IPS-15b (cell line): ENCODE results near the gene RPL3.

Source experiments
- H3K27me3 ChIP-seq: one replicate; pipeline ENCODE4 v1.6.1; 2013; ENCODE audit warnings: low read length; ENCODE audit not compliant: control insufficient read depth, insufficient read depth
- H3K36me3 ChIP-seq: one replicate; pipeline ENCODE4 v1.6.1; 2013; ENCODE audit warnings: low read length; ENCODE audit not compliant: control insufficient read depth, insufficient read depth
- H3K4me1 ChIP-seq: one replicate; pipeline ENCODE4 v1.6.1; 2013; ENCODE audit warnings: mild to moderate bottlenecking, low read length; ENCODE audit not compliant: control insufficient read depth, insufficient read depth
- H3K4me3 ChIP-seq: one replicate; pipeline ENCODE4 v1.5.1; 2013; ENCODE audit warnings: low read depth, low read length
- H3K9ac ChIP-seq: one replicate; pipeline ENCODE4 v1.6.1; 2013; ENCODE audit warnings: low read depth, mild to moderate bottlenecking, low read length
- H3K9me3 ChIP-seq: one replicate; pipeline ENCODE4 v1.6.1; 2013; ENCODE audit warnings: mild to moderate bottlenecking, low read length; ENCODE audit not compliant: control insufficient read depth, insufficient read depth

Gene RPL3

DNA sequence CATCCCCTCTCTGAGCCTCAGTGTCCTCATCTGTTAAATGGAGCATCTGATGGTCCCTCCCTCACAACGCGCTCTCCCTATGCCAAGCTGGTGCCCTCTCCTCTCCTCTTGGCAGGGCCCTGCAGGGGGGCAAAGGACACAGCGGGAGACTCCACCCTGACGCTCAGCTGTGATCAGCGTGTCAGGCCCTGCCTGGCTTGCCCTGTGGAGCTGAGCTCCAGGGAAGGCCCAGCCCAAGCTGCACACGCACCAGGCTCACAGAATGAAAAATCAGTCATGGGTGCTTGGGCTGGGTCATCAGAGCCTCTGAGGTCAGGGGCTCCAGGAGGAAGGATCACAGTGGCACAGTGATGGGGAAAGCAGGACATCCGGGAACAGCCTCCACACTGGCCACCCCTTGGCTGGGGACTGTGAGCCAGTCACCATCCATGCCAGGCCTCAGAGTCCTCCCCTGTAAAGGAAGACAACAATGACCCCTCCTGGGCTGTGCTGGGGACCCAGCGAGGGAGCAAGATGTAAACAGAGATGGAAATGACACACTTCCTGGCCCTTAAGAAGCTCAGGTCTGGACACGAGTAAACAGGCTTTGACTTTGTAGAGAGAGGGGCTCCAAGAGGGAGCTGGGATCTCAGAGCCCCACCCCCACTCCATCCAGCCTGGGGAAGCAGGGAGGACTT lies 36.6 kb downstream of the RPL3 start:
- Histone ChIP-seq H3K9me3 (no peaks in the 10 kb centered on the region), H3K9ac (no peak overlapping the region), H3K4me1 (peaks cover 3% of the 10 kb centered on the region), H3K27me3 (no peaks in the 10 kb centered on the region), H3K4me3 (no peak overlapping the region), H3K36me3 (peaks cover 2% of the 10 kb centered on the region)

DNA sequence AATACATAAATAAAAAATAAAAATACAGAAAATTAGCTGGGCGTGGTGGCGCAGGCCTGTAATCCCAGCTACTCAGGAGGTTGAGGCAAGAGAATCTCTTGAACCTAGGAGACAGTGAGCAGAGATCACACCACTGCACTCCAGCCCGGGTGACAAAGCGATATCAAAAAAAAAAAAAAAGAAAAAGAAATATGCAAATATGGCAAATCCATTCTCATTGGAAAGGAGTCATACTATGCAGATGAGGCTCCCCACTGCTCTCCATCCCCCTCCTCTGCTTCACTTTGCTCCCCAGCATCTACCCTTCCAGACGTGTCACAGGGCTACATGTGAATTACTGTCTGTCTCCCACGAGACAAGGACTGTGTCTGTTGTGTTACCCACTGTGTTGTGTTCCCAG lies 38.3 kb downstream of the RPL3 start:
- H3K27me3 ChIP-seq: no peaks in the 10 kb centered on the region
- no peak overlapping the region for H3K9ac ChIP-seq
- peaks cover 3% of the 10 kb centered on the region for H3K4me1 ChIP-seq
- H3K4me3 ChIP-seq: no peak overlapping the region
- H3K9me3 ChIP-seq: no peaks in the 10 kb centered on the region
- peaks cover 2% of the 10 kb centered on the region for H3K36me3 ChIP-seq

DNA sequence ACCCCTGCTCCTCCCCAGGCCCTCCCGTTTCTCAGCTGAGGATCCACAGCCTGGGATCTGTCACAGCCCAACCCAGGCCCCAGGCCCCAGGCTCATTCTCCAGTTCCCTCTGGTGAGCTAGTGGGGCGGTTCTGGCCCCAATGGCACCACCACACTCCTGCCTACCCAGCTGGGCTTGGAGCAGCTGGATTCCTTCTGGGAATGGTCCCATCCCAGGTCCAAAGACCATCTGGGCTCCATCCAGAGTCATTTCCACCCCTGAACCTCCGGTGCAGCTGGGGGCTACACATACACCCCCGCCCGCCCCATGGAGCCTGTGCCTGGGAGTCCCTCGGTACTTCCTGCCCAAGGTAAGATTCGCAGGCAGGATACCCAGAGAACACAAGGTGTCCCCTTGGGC lies 39.2 kb downstream of the RPL3 start:
- peaks cover 2% of the 10 kb centered on the region for H3K36me3 ChIP-seq
- H3K9me3 ChIP-seq: no peaks in the 10 kb centered on the region
- no peak overlapping the region for H3K9ac ChIP-seq
- H3K4me3 ChIP-seq: no peak overlapping the region
- H3K4me1 ChIP-seq: peaks cover 3% of the 10 kb centered on the region
- H3K27me3 ChIP-seq: no peaks in the 10 kb centered on the region

DNA sequence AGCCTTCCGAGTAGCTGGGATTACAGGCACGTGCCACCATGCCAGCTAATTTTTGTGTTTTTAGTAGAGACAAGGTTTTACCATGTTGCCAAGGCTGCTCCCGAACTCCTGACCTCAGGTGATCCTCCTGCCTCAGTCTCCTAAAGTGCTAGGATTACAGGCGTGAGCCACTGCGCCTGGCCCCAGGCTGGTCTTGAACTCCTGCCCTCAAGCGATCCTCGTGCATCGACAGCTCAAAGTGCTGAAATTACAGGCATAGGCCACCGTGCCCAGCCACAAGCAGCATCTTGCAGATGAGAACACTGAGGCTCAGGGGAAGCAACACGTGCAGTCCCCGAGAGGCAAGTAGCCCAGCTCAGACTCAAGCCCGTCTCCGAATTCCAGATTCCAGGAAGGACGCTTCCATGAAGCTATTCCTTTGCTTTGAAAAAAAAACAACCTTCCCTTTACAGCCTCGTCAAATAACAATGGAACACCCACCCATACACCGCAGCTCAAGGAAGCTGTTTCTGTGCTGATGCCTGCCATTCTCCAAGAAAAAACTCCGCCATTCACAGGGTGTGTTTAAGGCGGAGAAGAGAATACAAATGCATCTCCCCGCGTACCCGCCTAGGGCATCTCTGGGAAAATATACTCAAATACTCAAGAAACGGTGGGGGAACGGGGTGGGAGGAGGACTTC lies 40.1 kb downstream of the RPL3 start:
- Histone ChIP-seq H3K9ac (no peak overlapping the region), H3K4me3 (no peak overlapping the region), H3K27me3 (no peaks in the 10 kb centered on the region), H3K36me3 (peaks cover 2% of the 10 kb centered on the region), H3K4me1 (peaks cover 3% of the 10 kb centered on the region), H3K9me3 (no peaks in the 10 kb centered on the region)

DNA sequence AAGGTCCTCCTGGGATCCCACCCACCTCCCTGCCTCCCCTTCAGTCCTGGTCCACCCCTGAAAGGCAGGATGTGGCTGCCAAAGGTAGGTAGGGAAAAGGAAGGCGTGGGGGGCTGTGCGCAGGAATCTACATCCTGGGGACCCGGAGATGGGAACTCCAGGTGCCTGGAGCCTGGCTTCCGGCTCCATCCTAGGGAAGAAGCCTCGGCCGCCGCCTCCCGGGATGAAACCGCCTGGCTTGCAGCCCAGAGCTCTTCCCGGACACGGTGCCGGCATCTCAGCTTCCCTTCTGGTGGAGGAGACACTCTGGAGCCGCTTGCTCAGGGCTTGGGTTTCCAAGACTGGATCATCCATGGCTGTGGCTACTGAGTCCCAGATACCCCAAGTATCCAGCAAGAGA lies 41.4 kb downstream of the RPL3 start:
- Histone ChIP-seq H3K9me3 (no peaks in the 10 kb centered on the region), H3K36me3 (peaks cover 2% of the 10 kb centered on the region), H3K4me1 (peaks cover 3% of the 10 kb centered on the region), H3K27me3 (no peaks in the 10 kb centered on the region), H3K4me3 (no peak overlapping the region), H3K9ac (no peak overlapping the region)

DNA sequence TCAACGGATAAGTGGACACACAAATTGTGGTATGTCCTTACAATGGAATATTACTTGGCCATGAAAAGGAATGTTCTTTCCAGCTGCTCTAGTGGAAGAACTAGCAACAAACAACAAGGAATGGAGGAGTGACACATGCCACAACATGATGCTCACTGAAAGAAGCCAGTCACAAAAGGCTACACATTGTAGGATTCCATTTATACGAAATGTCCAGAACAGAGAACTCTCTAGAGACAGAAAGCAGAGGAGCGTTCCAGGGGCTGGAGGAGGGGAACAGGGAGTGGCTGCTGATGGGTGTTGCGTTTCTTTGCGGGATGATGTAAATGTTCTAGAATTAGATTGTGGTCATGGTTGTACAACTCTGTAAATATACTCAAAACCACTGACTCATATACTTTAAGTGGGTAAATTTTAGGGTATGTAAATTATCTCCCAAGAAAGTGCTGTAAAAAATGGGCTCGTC lies 42.2 kb downstream of the RPL3 start:
- H3K4me1 ChIP-seq: peaks cover 3% of the 10 kb centered on the region
- H3K9me3 ChIP-seq: no peaks in the 10 kb centered on the region
- no peaks in the 10 kb centered on the region for H3K27me3 ChIP-seq
- H3K36me3 ChIP-seq: peaks cover 2% of the 10 kb centered on the region
- H3K9ac ChIP-seq: no peak overlapping the region
- H3K4me3 ChIP-seq: no peak overlapping the region

DNA sequence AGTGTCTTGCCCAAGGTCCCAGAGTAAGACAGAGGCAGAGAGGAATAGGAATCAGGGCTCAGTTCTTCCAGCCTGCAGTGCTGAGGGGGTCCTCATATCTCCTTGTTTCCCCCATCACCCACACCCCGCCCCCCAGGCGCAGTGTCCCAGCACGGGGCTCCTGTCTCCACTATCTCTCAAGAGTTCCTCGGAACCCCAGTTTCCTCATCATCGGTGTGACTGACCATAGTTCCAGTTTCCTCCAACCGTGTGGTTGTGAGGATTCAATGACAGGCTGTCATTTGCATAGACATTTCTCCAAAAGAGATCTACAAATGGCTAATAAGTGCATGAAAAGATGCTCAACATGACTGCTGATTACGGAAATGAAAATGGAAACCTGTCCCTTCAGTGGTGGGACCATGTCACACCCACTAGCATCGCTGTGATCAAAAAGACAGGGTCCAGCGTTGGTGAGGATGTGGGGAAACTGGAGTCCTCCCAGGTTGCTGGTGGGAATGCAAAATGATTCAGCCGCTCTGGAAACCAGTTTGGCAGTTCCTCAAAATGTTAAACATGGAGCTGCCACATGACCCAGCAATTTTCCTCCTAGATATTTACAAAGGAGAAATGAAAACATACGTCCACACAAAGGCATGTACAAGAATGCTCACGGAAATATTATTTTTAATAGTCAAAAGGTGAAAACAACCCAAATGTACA lies 42.8 kb downstream of the RPL3 start:
- Histone ChIP-seq H3K4me1 (peaks cover 3% of the 10 kb centered on the region), H3K9me3 (no peaks in the 10 kb centered on the region), H3K9ac (no peak overlapping the region), H3K4me3 (no peak overlapping the region), H3K36me3 (peaks cover 2% of the 10 kb centered on the region), H3K27me3 (no peaks in the 10 kb centered on the region)

DNA sequence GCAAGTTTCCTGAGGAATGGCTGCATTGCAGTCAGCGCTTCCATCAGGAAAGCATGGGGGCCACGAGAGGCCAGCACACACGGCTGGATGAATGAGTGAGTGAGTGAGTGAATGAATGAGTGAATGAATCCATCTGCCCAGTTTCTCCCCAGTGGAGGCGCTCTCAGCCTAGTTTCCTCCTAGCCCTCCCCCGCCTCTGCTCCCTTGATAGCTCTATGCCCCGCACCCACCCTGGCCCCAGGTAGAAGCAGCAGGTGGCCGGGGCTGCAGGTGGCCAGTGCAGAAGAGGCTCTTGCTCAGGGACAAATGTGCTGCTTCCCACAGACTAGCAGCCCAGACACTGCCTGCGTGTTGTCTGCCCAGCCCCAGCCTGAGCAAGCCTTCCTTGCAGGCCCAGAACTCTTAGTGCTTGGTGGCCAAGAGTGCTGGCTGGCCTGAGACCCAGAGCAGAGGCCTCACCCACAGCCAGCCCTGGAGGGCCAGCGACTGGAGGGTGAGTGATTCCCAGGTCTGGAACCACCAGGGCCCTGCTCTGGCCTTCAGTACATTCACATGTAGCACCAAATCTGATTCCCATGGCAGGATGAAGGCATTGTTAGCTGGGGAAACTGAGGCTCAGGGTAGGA lies 43.5 kb downstream of the RPL3 start:
- H3K4me1 ChIP-seq: peaks cover 3% of the 10 kb centered on the region
- H3K9me3 ChIP-seq: no peaks in the 10 kb centered on the region
- no peak overlapping the region for H3K4me3 ChIP-seq
- H3K36me3 ChIP-seq: peaks cover 2% of the 10 kb centered on the region
- H3K27me3 ChIP-seq: no peaks in the 10 kb centered on the region
- H3K9ac ChIP-seq: no peak overlapping the region

DNA sequence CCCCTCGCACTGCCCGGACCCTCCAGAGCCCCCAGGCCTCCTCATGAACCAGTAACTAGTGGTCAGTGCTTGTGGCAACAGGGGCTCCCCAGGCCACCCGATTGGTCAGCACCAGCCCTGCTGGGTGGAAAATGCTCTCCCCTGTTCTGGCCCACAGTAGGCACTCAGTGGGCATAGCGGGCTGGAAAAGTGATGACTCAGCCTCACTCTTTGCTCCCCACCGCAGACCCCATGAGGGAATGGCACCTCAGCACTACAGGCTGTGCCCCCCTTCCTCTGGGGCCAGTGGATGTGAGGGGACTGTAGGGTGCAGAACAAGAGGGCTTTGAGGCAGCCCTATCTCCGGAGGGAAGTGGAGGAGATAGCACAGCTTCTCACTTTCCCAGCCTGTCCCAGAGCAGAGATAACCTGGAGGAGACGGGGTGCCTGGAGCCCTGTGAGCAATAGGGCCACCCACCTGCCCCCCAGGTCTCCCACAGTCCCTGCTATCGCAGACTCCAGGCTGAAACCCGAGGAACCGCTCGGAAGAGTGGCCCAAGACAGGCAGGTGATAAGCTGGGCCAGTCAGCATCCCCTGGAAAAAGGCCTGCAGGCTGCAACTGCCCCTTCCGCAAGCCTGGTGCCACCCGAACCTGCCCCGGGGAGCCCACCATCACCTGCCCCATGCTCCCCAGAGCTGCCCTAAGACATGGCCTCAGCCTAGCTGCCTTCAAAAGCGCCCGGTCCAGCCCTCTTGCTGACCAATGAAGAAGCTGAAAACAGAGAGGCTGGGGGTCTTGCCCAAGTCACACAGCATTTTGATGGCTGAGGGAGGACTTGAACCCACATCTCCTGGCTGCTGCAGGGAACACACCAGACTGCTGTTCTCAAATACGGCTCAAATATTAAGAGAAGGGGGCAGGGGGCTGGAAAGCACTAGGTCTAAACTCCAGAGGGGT lies 45.2 kb downstream of the RPL3 start:
- Histone ChIP-seq H3K9me3 (no peaks in the 10 kb centered on the region), H3K4me1 (no peaks in the 10 kb centered on the region), H3K36me3 (peaks cover 2% of the 10 kb centered on the region), H3K9ac (no peak overlapping the region), H3K27me3 (no peaks in the 10 kb centered on the region), H3K4me3 (no peak overlapping the region)

DNA sequence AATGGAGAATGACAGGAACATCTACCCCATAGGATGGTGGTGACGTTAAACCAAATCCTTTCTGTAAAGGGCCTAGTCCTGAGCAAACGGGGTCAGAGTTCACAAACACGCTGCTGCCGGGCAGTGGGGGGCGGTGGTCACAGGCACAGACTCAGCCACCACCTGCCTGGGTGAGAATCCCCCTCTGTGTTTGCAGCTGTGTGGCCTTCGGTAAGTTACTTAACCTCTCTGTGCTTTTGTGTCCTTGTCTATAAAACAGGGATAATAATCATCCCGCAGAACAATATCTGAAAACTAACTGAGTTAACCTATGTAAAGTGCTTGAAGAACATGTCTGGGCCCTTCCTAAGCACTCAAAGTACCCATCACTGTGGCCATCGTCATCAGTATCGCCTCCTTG lies 48.6 kb downstream of the RPL3 start:
- Histone ChIP-seq H3K4me1 (no peaks in the 10 kb centered on the region), H3K36me3 (no peaks in the 10 kb centered on the region), H3K4me3 (no peak overlapping the region), H3K9ac (no peak overlapping the region), H3K27me3 (no peaks in the 10 kb centered on the region), H3K9me3 (no peaks in the 10 kb centered on the region)

DNA sequence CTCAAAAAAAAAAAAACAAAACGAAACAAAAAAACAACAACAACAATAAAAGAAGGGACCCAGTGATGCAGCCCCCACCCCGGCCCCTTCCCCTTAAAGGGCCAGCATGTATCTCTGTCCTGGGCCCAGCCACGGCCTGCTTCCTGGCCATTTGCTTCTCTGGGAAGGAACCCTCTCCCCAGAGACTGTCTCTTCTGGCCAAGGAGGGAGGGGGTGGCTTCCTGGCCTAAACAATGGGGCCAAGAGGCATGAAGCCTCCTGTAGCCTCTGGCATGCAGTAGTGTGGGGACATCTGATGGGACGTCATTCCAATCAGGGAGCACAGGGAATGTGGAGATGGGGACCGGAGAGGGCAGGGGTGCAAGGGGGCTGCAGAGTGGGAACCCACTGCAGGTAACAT lies 49.1 kb downstream of the RPL3 start:
- no peak overlapping the region for H3K9ac ChIP-seq
- no peaks in the 10 kb centered on the region for H3K36me3 ChIP-seq
- no peak overlapping the region for H3K4me3 ChIP-seq

More for the DNA sequence above, 49.1 kb downstream of the RPL3 start:
- Histone ChIP-seq H3K27me3 (no peaks in the 10 kb centered on the region), H3K4me1 (no peaks in the 10 kb centered on the region), H3K9me3 (no peaks in the 10 kb centered on the region)
